Neuron (in vitro differentiated cells): ENCODE results near the gene ATXN1.
A peak's percentile ranks its signal among the peaks of the same experiment; 100 is the strongest.

Experiments
- H2AFZ ChIP-seq: one replicate; pipeline ENCODE4 v1.6.1; 2013; ENCODE audit warnings: low read depth, mild to moderate bottlenecking, inconsistent platforms, low read length, moderate library complexity
- H3K27me3 ChIP-seq: one replicate; pipeline ENCODE4 v1.6.1; 2013; ENCODE audit warnings: low read length; ENCODE audit not compliant: insufficient read depth
- H3K36me3 ChIP-seq: one replicate; pipeline ENCODE4 v1.6.1; 2013; ENCODE audit warnings: low read length; ENCODE audit not compliant: insufficient read depth
- H3K4me1 ChIP-seq: one replicate; pipeline ENCODE4 v1.6.1; 2013; ENCODE audit warnings: low read length; ENCODE audit not compliant: insufficient read depth
- H3K4me3 ChIP-seq: 2 replicates; pipeline ENCODE4 v1.5.1; 2013; ENCODE audit warnings: mild to moderate bottlenecking, low read length, moderate library complexity
- H3K9me3 ChIP-seq: one replicate; pipeline ENCODE4 v1.6.1; 2013; ENCODE audit warnings: low read length

Gene ATXN1

GRCh38 chr6:16760516-16761470, at the start of gene ATXN1:
TSS of gene ATXN1 (minus strand) at chr6:16761460.
- Histone ChIP-seq H3K4me3 (peak within 1 kb of the TSS; percentile 94), H2AFZ (peak within 1 kb of the TSS; percentile 98), H3K27me3 (no peaks in the 10 kb centered on the region), H3K9me3 (no peaks in the 10 kb centered on the region), H3K4me1 (peaks cover 42% of the 10 kb centered on the region), H3K36me3 (no peaks in the 10 kb centered on the region)

- H3K4me3 ChIP-seq = no peak overlapping the region
- no peak overlapping the region for H2AFZ ChIP-seq
- H3K27me3 ChIP-seq = no peaks in the 10 kb centered on the region
- H3K9me3 ChIP-seq = peaks cover 2% of the 10 kb centered on the region
- peaks cover 5% of the 10 kb centered on the region for H3K4me1 ChIP-seq
- no peaks in the 10 kb centered on the region for H3K36me3 ChIP-seq
These were observed 49.2 kb upstream of the ATXN1 start for GRCh38 chr6:16810411-16810810.

DNA sequence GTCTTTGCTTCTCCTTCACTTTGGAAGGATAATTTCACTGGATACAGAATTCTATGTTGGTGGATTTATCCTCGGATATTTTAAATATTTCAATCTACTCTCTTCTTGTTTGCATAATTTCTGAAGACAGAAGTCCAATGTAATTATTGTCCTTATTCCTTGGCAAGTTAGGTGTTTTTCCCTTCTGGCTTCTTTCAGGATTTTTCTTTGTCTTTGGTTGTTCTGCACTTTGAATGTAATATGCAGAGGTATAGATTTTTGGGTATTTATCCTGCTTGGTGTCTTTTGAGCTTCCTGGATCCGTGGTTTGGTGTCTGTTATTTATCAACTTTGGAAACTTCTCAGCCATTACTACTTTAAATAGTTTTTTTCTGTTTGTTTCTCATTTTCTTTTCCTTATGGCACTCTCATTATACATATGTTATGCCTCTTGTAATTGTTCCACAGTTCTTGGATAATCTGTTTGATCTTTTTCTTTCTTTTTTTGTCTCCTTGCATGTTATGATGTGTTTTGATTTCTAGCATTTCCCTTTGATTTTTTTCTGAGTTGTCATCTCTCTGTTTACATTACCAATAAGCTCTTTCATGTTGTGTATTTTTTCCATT, 48.6 kb upstream of the ATXN1 start:
- H3K4me1 ChIP-seq = peaks cover 11% of the 10 kb centered on the region
- no peaks in the 10 kb centered on the region for H3K36me3 ChIP-seq
- H3K27me3 ChIP-seq = no peaks in the 10 kb centered on the region
- peaks cover 2% of the 10 kb centered on the region for H3K9me3 ChIP-seq
- H3K4me3 ChIP-seq = no peak overlapping the region
- H2AFZ ChIP-seq = no peak overlapping the region

GRCh38 chr6:16807956-16808355, 46.7 kb upstream of the ATXN1 start:
- no peak overlapping the region for H3K4me3 ChIP-seq
- H2AFZ ChIP-seq = no peak overlapping the region
- peaks cover 2% of the 10 kb centered on the region for H3K9me3 ChIP-seq
- no peaks in the 10 kb centered on the region for H3K27me3 ChIP-seq
- H3K4me1 ChIP-seq = peaks cover 25% of the 10 kb centered on the region
- H3K36me3 ChIP-seq = no peaks in the 10 kb centered on the region

- H3K4me3 ChIP-seq = no peak overlapping the region
- H2AFZ ChIP-seq = no peak overlapping the region
- no peaks in the 10 kb centered on the region for H3K27me3 ChIP-seq
- H3K9me3 ChIP-seq = peaks cover 2% of the 10 kb centered on the region
- H3K4me1 ChIP-seq = peaks cover 29% of the 10 kb centered on the region
- no peaks in the 10 kb centered on the region for H3K36me3 ChIP-seq
These were observed 45.1 kb upstream of the ATXN1 start for GRCh38 chr6:16806363-16806762.

- H3K4me3 ChIP-seq = no peak overlapping the region
- H3K4me1 ChIP-seq = peaks cover 29% of the 10 kb centered on the region
These were observed 44.1 kb upstream of the ATXN1 start for GRCh38 chr6:16805243-16805950.

DNA sequence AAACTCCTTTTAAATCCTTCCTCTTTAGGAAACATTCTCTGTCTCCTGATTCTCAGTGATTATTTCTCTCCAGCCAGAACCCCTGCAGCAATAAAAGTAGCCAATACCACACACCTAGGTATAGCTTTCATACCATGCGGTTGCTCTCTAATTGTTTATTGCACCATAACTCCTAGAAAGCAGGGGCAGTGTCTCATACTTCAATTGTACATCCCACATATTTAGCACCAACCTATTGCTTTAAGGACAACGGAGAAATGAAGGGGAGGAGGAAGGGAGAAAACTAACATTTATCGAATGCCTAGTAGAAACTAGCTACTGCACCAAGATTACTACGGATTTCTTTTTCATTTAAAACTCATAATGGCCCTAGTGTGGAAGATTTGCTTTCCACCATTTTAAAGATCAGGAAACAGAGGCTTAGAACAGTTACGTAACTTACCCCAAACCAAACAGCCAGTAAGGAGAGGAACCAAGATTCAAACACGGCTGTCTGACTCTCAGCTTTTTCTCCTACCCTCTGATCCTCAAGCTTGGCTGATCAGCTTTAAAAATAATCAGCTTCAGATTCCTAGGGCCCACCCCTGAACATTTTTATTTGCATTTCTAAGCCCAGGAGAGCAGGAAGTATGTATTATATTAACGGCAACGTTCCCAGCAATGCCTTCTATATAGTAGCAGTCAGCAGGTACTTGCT, 43.4 kb upstream of the ATXN1 start:
- Histone ChIP-seq H3K27me3 (peaks cover 3% of the 10 kb centered on the region), H3K4me3 (peak overlapping the region; percentile 68), H3K36me3 (no peaks in the 10 kb centered on the region), H3K9me3 (peaks cover 2% of the 10 kb centered on the region), H3K4me1 (peaks cover 29% of the 10 kb centered on the region), H2AFZ (peak overlapping the region; percentile 73)

More at GRCh38 chr6:16805243-16805950, 44.1 kb upstream of the ATXN1 start:
- Histone ChIP-seq H2AFZ (peak overlapping the region; percentile 73), H3K36me3 (no peaks in the 10 kb centered on the region), H3K27me3 (peaks cover 1% of the 10 kb centered on the region), H3K9me3 (peaks cover 2% of the 10 kb centered on the region)

DNA sequence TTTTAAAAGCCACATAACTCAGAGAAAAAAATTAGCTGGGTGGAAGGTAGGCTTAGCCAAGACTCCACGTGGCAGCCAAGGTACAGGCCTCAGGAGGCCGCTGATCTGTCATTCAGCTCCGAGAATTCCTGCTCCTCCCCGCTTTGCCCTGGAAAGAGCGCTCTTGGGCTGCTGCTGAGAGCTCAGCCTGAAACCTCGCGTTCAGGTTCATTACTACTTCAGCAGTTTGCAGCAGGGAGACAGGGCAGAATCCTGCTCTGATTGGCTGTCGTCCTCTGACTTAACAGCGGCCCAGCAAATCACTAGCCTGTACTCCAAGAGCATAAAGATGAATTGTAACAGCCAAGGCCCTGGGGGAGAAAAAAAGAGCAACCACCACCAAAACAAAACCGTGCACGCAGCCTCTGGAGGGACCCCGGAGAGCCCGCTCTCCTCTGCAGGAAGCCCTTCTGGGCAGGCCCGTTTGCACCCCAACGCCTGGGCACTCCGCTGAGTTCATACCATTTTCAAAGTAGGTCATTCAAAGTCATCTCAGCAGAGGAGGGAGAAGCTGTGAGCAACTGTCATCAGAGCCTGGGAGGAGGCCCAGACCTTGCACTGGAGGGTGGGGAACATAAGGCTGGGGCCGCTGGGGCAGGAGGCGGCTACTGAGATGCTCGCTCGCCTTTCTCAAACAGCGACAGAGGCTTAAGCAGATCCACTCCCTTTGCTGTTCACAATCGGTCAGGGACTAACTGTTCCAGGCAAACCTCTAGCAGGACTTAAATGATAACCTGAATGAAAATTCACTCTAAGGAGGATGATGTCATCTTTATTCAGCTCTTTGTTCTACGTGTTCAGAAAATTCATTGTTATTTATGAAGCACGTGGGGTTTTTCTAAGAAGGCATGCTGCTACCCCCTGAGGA, 42.3 kb upstream of the ATXN1 start:
- peak overlapping the region; percentile 68 for H3K4me3 ChIP-seq

GRCh38 chr6:16802071-16802470, 40.8 kb upstream of the ATXN1 start:
- H3K9me3 ChIP-seq = no peaks in the 10 kb centered on the region
- no peak overlapping the region for H2AFZ ChIP-seq
- H3K36me3 ChIP-seq = no peaks in the 10 kb centered on the region
- H3K4me1 ChIP-seq = peaks cover 29% of the 10 kb centered on the region
- H3K4me3 ChIP-seq = no peak overlapping the region
- peaks cover 3% of the 10 kb centered on the region for H3K27me3 ChIP-seq

More for the DNA sequence above, 42.3 kb upstream of the ATXN1 start:
- peaks cover 3% of the 10 kb centered on the region for H3K27me3 ChIP-seq
- H3K36me3 ChIP-seq = no peaks in the 10 kb centered on the region
- peaks cover 29% of the 10 kb centered on the region for H3K4me1 ChIP-seq
- peaks cover 1% of the 10 kb centered on the region for H3K9me3 ChIP-seq
- peak overlapping the region; percentile 73 for H2AFZ ChIP-seq

DNA sequence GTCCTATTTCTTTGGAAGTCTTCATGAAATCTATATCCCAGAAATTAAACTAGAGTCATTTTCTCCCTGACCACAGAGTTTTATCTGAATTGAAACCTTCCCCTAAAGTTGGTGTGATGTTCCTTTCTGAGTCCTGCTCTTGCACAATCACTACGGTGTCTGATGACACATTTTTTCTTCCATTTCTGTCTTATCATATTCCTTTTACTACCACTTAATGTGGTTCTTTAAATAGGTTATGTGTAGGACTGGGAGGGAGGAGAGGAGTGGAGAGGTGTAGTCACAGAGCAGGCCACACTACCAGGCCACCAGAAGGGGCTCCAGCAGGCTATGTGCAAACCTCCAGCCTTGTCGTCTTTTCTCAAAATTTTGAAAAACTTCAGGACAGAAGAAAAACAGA, 39.7 kb upstream of the ATXN1 start:
- peaks cover 3% of the 10 kb centered on the region for H3K27me3 ChIP-seq
- H3K9me3 ChIP-seq = no peaks in the 10 kb centered on the region

GRCh38 chr6:16800341-16800740, 39.1 kb upstream of the ATXN1 start:
- no peak overlapping the region for H2AFZ ChIP-seq
- no peak overlapping the region for H3K4me3 ChIP-seq
- peaks cover 23% of the 10 kb centered on the region for H3K4me1 ChIP-seq
- no peaks in the 10 kb centered on the region for H3K9me3 ChIP-seq
- H3K27me3 ChIP-seq = peaks cover 3% of the 10 kb centered on the region
- H3K36me3 ChIP-seq = no peaks in the 10 kb centered on the region

More for the DNA sequence above, 39.7 kb upstream of the ATXN1 start:
- H3K4me3 ChIP-seq = no peak overlapping the region
- peaks cover 29% of the 10 kb centered on the region for H3K4me1 ChIP-seq
- H3K36me3 ChIP-seq = no peaks in the 10 kb centered on the region
- H2AFZ ChIP-seq = no peak overlapping the region
